LNCAP (cell line): Measurements from ENCODE around the gene LRRC57.
A peak's percentile ranks its signal among the peaks of the same experiment; 100 is the strongest.

Experiments used
- CTCF ChIP-seq: fragments of 450-650 bp; IDR thresholded peaks from 2 replicates; pipeline ENCODE4 v1.5.1; 2017; ENCODE audit warnings: mild to moderate bottlenecking

LRRC57 gene

GRCh38 chr15:42548249-42549031, at the start of gene LRRC57, which contains the start of gene HAUS2:
Gene LRRC57, minus strand, starts transcription at chr15:42548793. Its CDS starts 359 bp downstream, at chr15:42548434.
Gene HAUS2, plus strand, starts transcription at chr15:42548838. Its CDS starts 35 bp downstream, at chr15:42548873.
- no peak for TF ChIP-seq CTCF

- no peak for TF ChIP-seq CTCF
Measured at GRCh38 chr15:42595626-42596240, 47.1 kb upstream of the LRRC57 start.

GRCh38 chr15:42594095-42594494, 45.5 kb upstream of the LRRC57 start:
- TF ChIP-seq CTCF, result no peak

- TF ChIP-seq CTCF, result no peak
Measured at GRCh38 chr15:42593143-42593542, 44.5 kb upstream of the LRRC57 start.

- TF ChIP-seq CTCF, result no peak
Measured at GRCh38 chr15:42592716-42593115, 44.1 kb upstream of the LRRC57 start.

GRCh38 chr15:42591238-42591934, 42.8 kb upstream of the LRRC57 start:
- peak; percentile 70 for TF ChIP-seq CTCF

- no peak for TF ChIP-seq CTCF
Measured at GRCh38 chr15:42590619-42591237, 42.1 kb upstream of the LRRC57 start.
